Mononuclear cell (primary cell): ENCODE measurements around the gene DNAJC11. TPM values are rescaled to one million over a fixed set of nuclear protein-coding genes. Genes with fewer than 3 reads are reported as not detected.
"Not testable (repeated sequence)": the region's sequence is repeated elsewhere in the genome, so short reads cannot be mapped to it uniquely, and the experiment has no call there.

Source experiments
- H3K27me3 ChIP-seq: 2 replicates; pipeline ENCODE4 v1.6.0; 2011; ENCODE audit warnings: low read length, control low read depth; ENCODE audit not compliant: insufficient read depth
- H3K4me1 ChIP-seq: 2 replicates; pipeline ENCODE4 v1.5.1; 2011; ENCODE audit warnings: mild to moderate bottlenecking, low read length, control low read depth; ENCODE audit not compliant: insufficient read depth
- H3K4me3 ChIP-seq: 2 replicates; pipeline ENCODE4 v1.5.1; 2011; ENCODE audit warnings: mild to moderate bottlenecking, low read length, moderate library complexity
- H3K9me3 ChIP-seq: 2 replicates; pipeline ENCODE4 v1.5.1; 2011; ENCODE audit warnings: low read depth, mild to moderate bottlenecking, control low read depth, low read length
- total RNA-seq: library from RNA; depleted of rRNA; stranded (reverse); fragments of >200 nt; gene quantifications from one replicate; pipeline ENCODE4 v1.2.3, GENCODE V29; 2012

DNAJC11 gene
- total RNA-seq, 1 donor, result 17.3 TPM

- no peaks in the 10 kb centered on the region for H3K4me1 ChIP-seq
- no peaks in the 10 kb centered on the region for H3K27me3 ChIP-seq
- H3K4me3 ChIP-seq, result no peak overlapping the region
- no peaks in the 10 kb centered on the region for H3K9me3 ChIP-seq
Observed at GRCh38 chr1:6723621-6724428, 22.2 kb upstream of the DNAJC11 start.

- Histone ChIP-seq H3K27me3 (no peaks in the 10 kb centered on the region), H3K9me3 (peaks cover 5% of the 10 kb centered on the region), H3K4me1 (no peaks in the 10 kb centered on the region), H3K4me3 (no peak overlapping the region)
Observed at GRCh38 chr1:6711174-6711573, 9.6 kb upstream of the DNAJC11 start.

- peaks cover 18% of the 10 kb centered on the region for H3K4me1 ChIP-seq
- no peak overlapping the region for H3K4me3 ChIP-seq
- H3K9me3 ChIP-seq, result no peaks in the 10 kb centered on the region
- no peaks in the 10 kb centered on the region for H3K27me3 ChIP-seq
Observed at GRCh38 chr1:6704746-6705145, 3.1 kb upstream of the DNAJC11 start.

- Histone ChIP-seq H3K9me3 (no peaks in the 10 kb centered on the region), H3K4me1 (peaks cover 18% of the 10 kb centered on the region), H3K27me3 (no peaks in the 10 kb centered on the region), H3K4me3 (no peak overlapping the region)
Observed at GRCh38 chr1:6703016-6703415, 1.4 kb upstream of the DNAJC11 start.

- H3K4me1 ChIP-seq, result peaks cover 18% of the 10 kb centered on the region
- H3K27me3 ChIP-seq, result no peaks in the 10 kb centered on the region
- H3K9me3 ChIP-seq, result no peaks in the 10 kb centered on the region
- peak overlapping the region; percentile 88 for H3K4me3 ChIP-seq
Observed at GRCh38 chr1:6700853-6701436, 671 bp downstream of the DNAJC11 start.

- H3K27me3 ChIP-seq, H3K9me3 ChIP-seq, H3K4me3 ChIP-seq: not testable (repeated sequence)
- H3K4me1 ChIP-seq, result peaks cover 18% of the 10 kb centered on the region
Observed at GRCh38 chr1:6699915-6700314, 1.7 kb downstream of the DNAJC11 start.

GRCh38 chr1:6695868-6696267 lies 5.7 kb downstream of the DNAJC11 start:
- H3K9me3 ChIP-seq, result no peaks in the 10 kb centered on the region
- H3K4me1 ChIP-seq, result peaks cover 9% of the 10 kb centered on the region
- no peak overlapping the region for H3K4me3 ChIP-seq
- H3K27me3 ChIP-seq, result no peaks in the 10 kb centered on the region

GRCh38 chr1:6694121-6694713 lies 7.4 kb downstream of the DNAJC11 start:
- no peaks in the 10 kb centered on the region for H3K4me1 ChIP-seq
- H3K9me3 ChIP-seq, result no peaks in the 10 kb centered on the region
- H3K4me3 ChIP-seq, result no peak overlapping the region
- H3K27me3 ChIP-seq, result no peaks in the 10 kb centered on the region

GRCh38 chr1:6692956-6693355 lies 8.7 kb downstream of the DNAJC11 start:
- no peaks in the 10 kb centered on the region for H3K27me3 ChIP-seq

GRCh38 chr1:6691507-6691906 lies 10.1 kb downstream of the DNAJC11 start:
- Histone ChIP-seq H3K4me1 (no peaks in the 10 kb centered on the region), H3K27me3 (no peaks in the 10 kb centered on the region), H3K9me3 (no peaks in the 10 kb centered on the region), H3K4me3 (no peak overlapping the region)

More at GRCh38 chr1:6692956-6693355, 8.7 kb downstream of the DNAJC11 start:
- Histone ChIP-seq H3K4me3 (no peak overlapping the region), H3K9me3 (no peaks in the 10 kb centered on the region), H3K4me1 (no peaks in the 10 kb centered on the region)

GRCh38 chr1:6690186-6690585 lies 11.4 kb downstream of the DNAJC11 start:
- no peaks in the 10 kb centered on the region for H3K27me3 ChIP-seq
- H3K9me3 ChIP-seq, result no peaks in the 10 kb centered on the region
- no peaks in the 10 kb centered on the region for H3K4me1 ChIP-seq
- no peak overlapping the region for H3K4me3 ChIP-seq

- no peak overlapping the region for H3K4me3 ChIP-seq
- H3K27me3 ChIP-seq, result no peaks in the 10 kb centered on the region
- H3K9me3 ChIP-seq, result no peaks in the 10 kb centered on the region
- no peaks in the 10 kb centered on the region for H3K4me1 ChIP-seq
Observed at GRCh38 chr1:6688757-6689156, 12.9 kb downstream of the DNAJC11 start.

GRCh38 chr1:6688001-6688400 lies 13.6 kb downstream of the DNAJC11 start:
- no peaks in the 10 kb centered on the region for H3K27me3 ChIP-seq
- H3K9me3 ChIP-seq, result no peaks in the 10 kb centered on the region
- no peak overlapping the region for H3K4me3 ChIP-seq
- no peaks in the 10 kb centered on the region for H3K4me1 ChIP-seq

GRCh38 chr1:6686294-6686693 lies 15.3 kb downstream of the DNAJC11 start:
- H3K9me3 ChIP-seq, result no peaks in the 10 kb centered on the region
- H3K4me1 ChIP-seq, result no peaks in the 10 kb centered on the region
- no peak overlapping the region for H3K4me3 ChIP-seq
- no peaks in the 10 kb centered on the region for H3K27me3 ChIP-seq

- H3K27me3 ChIP-seq, result no peaks in the 10 kb centered on the region
- H3K4me1 ChIP-seq, result no peaks in the 10 kb centered on the region
- H3K9me3 ChIP-seq, result no peaks in the 10 kb centered on the region
- H3K4me3 ChIP-seq, result no peak overlapping the region
Observed at GRCh38 chr1:6685381-6685780, 16.2 kb downstream of the DNAJC11 start.
